Measurements from ENCODE around the gene SNU13.

SNU13 gene

DNA sequence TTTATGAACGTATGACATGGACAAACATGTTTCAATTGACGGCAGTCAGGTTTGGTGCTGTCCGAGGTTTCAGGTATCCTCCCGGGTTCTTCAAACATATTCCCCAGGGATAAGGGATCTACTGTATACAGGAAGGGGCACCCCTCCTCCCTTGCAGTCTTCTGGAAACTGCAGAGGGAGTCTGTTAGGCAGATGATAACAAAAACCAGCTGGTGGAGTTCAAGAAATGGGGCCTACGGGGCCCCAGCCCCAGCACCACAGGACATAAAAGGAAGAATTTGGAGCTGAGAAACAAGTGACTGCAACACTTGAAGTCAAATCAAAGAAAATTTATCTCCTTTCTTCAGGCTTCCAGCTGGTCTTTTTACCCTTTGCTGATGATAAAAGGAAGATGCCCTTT lies 32.1 kb downstream of the SNU13 start:
- H3K4me3 ChIP-seq (ENCODE audit: low read depth, low read length) = no peak overlapping the region
- TF ChIP-seq, protein P1, sequence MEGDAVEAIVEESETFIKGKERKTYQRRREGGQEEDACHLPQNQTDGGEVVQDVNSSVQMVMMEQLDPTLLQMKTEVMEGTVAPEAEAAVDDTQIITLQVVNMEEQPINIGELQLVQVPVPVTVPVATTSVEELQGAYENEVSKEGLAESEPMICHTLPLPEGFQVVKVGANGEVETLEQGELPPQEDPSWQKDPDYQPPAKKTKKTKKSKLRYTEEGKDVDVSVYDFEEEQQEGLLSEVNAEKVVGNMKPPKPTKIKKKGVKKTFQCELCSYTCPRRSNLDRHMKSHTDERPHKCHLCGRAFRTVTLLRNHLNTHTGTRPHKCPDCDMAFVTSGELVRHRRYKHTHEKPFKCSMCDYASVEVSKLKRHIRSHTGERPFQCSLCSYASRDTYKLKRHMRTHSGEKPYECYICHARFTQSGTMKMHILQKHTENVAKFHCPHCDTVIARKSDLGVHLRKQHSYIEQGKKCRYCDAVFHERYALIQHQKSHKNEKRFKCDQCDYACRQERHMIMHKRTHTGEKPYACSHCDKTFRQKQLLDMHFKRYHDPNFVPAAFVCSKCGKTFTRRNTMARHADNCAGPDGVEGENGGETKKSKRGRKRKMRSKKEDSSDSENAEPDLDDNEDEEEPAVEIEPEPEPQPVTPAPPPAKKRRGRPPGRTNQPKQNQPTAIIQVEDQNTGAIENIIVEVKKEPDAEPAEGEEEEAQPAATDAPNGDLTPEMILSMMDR (IDR thresholded peaks at IDR 0.05; ENCODE audit: borderline replicate concordance, insufficient read depth, low read depth, low read length) = no peak

DNA sequence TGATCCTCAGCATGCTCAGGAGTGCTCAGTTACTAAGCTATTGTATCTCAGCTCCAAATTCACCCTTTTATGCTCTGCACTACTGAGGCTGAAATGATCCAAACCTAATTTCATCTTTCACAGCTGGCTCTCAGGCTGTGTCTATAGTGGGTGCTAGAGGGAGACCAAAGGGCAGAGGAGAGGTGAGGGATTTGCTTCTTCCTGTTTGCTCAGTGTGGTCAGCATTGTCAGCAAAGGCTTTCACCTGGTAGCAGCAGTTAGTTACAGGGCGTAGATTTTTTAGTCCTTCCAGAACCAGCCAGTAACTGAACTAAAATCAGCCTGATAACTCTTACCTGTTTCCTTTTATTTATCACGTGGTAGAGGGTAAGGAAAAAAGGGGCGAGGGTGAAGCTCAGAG lies 34.3 kb downstream of the SNU13 start:
- no peak overlapping the region for H3K4me3 ChIP-seq (ENCODE audit: low read depth, low read length)
- TF ChIP-seq, protein P1 (IDR thresholded peaks at IDR 0.05; ENCODE audit: borderline replicate concordance, insufficient read depth, low read depth, low read length) = no peak

DNA sequence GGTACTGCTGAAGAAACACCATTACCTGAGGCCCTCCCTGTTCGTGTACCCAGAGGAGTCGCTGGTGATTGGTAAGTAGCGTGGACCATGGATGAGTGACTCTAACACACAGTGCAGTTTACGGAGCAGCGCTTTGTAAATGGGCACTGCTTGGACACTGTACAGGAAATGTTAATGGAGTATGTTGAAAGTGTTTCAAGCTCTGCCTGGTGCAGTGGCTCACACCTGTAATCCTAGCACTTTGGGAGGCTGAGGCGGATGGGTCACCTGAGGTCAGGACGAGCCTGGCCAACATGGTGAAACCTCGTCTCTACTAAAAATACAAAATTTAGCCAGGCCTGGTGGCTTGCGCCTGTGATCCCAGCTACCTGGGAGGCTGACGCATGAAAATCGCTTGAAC lies 37.8 kb downstream of the SNU13 start:
- TF ChIP-seq, protein P1 (IDR thresholded peaks at IDR 0.05; ENCODE audit: borderline replicate concordance, insufficient read depth, low read depth, low read length) = no peak

DNA sequence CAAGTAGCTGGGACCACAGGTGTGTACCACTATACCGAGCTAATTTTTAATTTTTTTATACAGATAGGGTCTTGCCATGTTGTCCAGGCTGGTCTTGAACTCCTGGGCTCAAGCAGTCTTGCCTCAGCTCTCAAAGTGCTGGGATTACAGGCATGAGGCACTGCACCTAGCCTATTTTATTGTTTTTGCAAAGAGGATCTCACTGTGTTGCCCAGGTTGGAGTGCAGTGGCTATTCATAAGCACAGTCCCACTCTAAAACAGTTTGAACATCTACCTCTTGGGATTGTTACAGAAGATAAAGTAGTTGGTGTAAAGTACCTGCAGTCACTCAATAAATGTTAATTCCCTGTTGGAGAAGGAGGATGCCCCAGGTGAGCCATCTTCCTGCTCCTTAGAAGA lies 38.4 kb downstream of the SNU13 start:
- H3K4me3 ChIP-seq (ENCODE audit: low read depth, low read length) = no peak overlapping the region
- TF ChIP-seq, protein P1 (IDR thresholded peaks at IDR 0.05; ENCODE audit: borderline replicate concordance, insufficient read depth, low read depth, low read length) = no peak

More for the DNA sequence above, 37.8 kb downstream of the SNU13 start:
- no peak overlapping the region for H3K4me3 ChIP-seq (ENCODE audit: low read depth, low read length)

DNA sequence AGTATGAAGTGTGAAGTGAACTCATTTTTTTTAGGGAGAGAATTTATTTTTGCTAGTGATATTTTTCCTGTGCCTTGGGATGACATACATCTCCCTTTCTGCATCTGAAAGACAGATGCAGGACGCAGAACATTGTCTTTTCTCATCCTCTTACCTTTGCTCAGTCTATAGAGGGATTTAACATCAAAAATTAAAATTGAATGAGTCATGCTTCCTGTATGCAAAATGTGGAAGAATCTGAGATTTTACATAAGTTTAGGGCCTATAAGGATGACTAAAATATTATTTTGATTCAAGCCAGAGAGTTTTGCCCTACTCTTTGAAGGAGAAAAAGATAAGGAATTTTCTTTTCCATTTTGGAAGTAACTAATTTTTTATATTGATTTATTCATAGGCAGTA lies 40.2 kb downstream of the SNU13 start:
- H3K4me3 ChIP-seq (ENCODE audit: low read depth, low read length) = no peak overlapping the region
- TF ChIP-seq, protein P1 (IDR thresholded peaks at IDR 0.05; ENCODE audit: borderline replicate concordance, insufficient read depth, low read depth, low read length) = no peak

DNA sequence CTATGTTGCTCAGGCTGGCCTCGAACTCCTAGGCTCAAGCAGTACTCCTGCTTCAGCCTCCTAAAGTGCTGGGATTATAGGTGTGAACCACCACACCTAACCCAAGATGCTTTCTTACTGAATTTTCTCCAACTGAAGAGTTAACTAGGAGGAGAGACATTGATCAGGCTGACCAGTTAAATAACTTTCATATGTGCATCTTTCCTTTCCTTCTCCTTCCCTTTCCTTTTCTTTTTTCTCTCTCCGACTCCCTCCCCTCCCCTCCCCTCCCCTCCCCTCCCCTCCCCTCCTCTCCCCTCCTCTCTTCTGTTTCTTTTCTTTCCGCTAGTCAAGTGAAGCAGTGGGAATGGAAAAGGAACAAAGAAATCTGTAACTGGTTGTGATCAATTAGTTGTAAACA lies 40.9 kb downstream of the SNU13 start:
- H3K4me3 ChIP-seq (ENCODE audit: low read depth, low read length) = no peak overlapping the region
- TF ChIP-seq, protein P1 (IDR thresholded peaks at IDR 0.05; ENCODE audit: borderline replicate concordance, insufficient read depth, low read depth, low read length) = no peak

DNA sequence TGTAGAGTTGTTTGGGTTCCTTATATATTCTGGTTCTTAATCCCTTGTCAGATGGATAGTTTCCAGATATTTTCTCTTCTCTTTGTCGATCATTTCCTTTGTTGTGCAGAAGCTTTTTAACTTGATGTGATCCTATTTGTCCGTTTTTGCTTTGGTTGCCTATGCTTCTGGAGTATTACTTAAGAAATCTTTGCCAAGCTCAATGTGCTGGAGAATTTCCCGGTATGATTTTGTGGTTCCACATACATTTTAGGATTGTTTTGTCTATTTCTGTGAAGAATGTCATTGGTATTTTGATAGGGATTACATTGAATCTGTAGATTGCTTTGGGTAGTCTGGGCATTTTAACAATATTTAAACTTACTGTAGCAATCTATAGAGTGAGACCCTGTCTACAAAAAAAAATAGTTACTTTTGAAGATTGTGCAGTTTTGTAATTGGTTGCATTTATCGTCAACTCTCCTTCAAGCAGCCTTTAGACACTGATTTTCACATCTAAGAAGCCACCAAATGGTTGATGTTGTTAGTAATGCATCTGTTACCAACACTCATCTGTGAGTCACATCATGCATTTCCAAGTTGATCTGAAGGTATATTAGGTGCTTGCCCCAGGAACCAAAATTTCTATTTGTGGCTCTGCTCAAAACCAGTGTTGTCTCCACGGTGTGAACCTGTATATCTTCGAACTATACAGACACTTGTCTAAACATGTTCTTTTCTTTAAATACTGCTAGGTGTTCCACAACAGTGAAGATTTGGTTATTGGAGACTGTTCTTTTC lies 46.1 kb downstream of the SNU13 start:
- TF ChIP-seq, protein P1 (IDR thresholded peaks at IDR 0.05; ENCODE audit: borderline replicate concordance, insufficient read depth, low read depth, low read length) = no peak

More for the DNA sequence above, 46.1 kb downstream of the SNU13 start:
- no peak overlapping the region for H3K4me3 ChIP-seq (ENCODE audit: low read depth, low read length)
